HG02840 (cell line): Measurements from ENCODE around the gene DLG2.
"Not testable (repeated sequence)": the region's sequence is repeated elsewhere in the genome, so short reads cannot be mapped to it uniquely, and the experiment has no call there.

Experiments used
- ATAC-seq: cut with Tn5 transposase; IDR thresholded peaks from one replicate; pipeline ENCODE4 v1.9.1; 2021; ENCODE audit warnings: mild to moderate bottlenecking, moderate library complexity, moderate number of reproducible peaks; ENCODE audit not compliant: unreplicated experiment, low FRiP score

Gene DLG2

GRCh38 chr11:85627332-85627997, at the start of gene DLG2:
DLG2 (minus strand) TSS chr11:85627344.
- no peak for ATAC-seq

GRCh38 chr11:85673393-85673792, 46.2 kb upstream of the DLG2 start:
- ATAC-seq = no peak

GRCh38 chr11:85672105-85672902, 45.2 kb upstream of the DLG2 start:
- ATAC-seq = no peak

- not testable (repeated sequence) for ATAC-seq
Measured at GRCh38 chr11:85670949-85671663, 44.0 kb upstream of the DLG2 start.

- ATAC-seq = no peak
Measured at GRCh38 chr11:85668157-85668556, 41.0 kb upstream of the DLG2 start.

- ATAC-seq = no peak
Measured at GRCh38 chr11:85666687-85667086, 39.5 kb upstream of the DLG2 start.

- no peak for ATAC-seq
Measured at GRCh38 chr11:85665733-85666132, 38.6 kb upstream of the DLG2 start.

- peak; percentile 92 for ATAC-seq
Measured at GRCh38 chr11:85664615-85665481, 37.7 kb upstream of the DLG2 start, which contains the start of gene CREBZF. CREBZF (minus strand) TSS chr11:85665129; CDS start chr11:85664875, 254 bp downstream.

GRCh38 chr11:85663753-85664614, 36.8 kb upstream of the DLG2 start:
- ATAC-seq = peak; percentile 54

- no peak for ATAC-seq
Measured at GRCh38 chr11:85663080-85663752, 36.1 kb upstream of the DLG2 start.

GRCh38 chr11:85661972-85662664, 35.0 kb upstream of the DLG2 start:
- no peak for ATAC-seq

- no peak for ATAC-seq
Measured at GRCh38 chr11:85658180-85658579, 31.0 kb upstream of the DLG2 start.

- no peak for ATAC-seq
Measured at GRCh38 chr11:85656777-85657176, 29.6 kb upstream of the DLG2 start.

- ATAC-seq = not testable (repeated sequence)
Measured at GRCh38 chr11:85654343-85654742, 27.2 kb upstream of the DLG2 start.

- no peak for ATAC-seq
Measured at GRCh38 chr11:85652786-85653447, 25.8 kb upstream of the DLG2 start.

- no peak for ATAC-seq
Measured at GRCh38 chr11:85651118-85651517, 24.0 kb upstream of the DLG2 start.

- peak; percentile 98 for ATAC-seq
Measured at GRCh38 chr11:85647604-85648299, 20.6 kb upstream of the DLG2 start, which contains the start of gene TMEM126A. TMEM126A (plus strand) TSS chr11:85647967; CDS start chr11:85650256, 2,289 bp downstream.
